Nephron progenitor cell (in vitro differentiated cells): Measurements from ENCODE around the gene ATP9A.
"Not testable (repeated sequence)": the region's sequence is repeated elsewhere in the genome, so short reads cannot be mapped to it uniquely, and the experiment has no call there.

Experiments used
- DNase-seq: peaks from one replicate; pipeline ENCODE4 v3.0.0; 2021
- H3K27ac Mint-ChIP-seq: 2 replicates; pipeline ENCODE4 v1.8.0; 2021; ENCODE audit warnings: mild to moderate bottlenecking, moderate library complexity, mixed read lengths
- H3K27me3 Mint-ChIP-seq: 2 replicates; pipeline ENCODE4 v1.8.0; 2021; ENCODE audit warnings: mild to moderate bottlenecking, low read depth, mixed read lengths; ENCODE audit not compliant: poor library complexity
- H3K36me3 Mint-ChIP-seq: 2 replicates; pipeline ENCODE4 v1.8.0; 2021; ENCODE audit warnings: low read depth, mixed read lengths
- H3K4me1 Mint-ChIP-seq: 2 replicates; pipeline ENCODE4 v1.8.0; 2021; ENCODE audit warnings: mixed read lengths
- H3K4me3 Mint-ChIP-seq: 2 replicates; pipeline ENCODE4 v1.8.0; 2021; ENCODE audit warnings: mild to moderate bottlenecking, moderate library complexity, mixed read lengths
- H3K9me3 Mint-ChIP-seq: 2 replicates; pipeline ENCODE4 v1.8.0; 2021; ENCODE audit warnings: mild to moderate bottlenecking, moderate library complexity, mixed read lengths
- TF ChIP-seq, protein P1 (sequence below): fragments of 200-600 bp; sonication (generic); IDR thresholded peaks from 2 replicates; pipeline ENCODE4 v1.5.0; 2021; ENCODE audit warnings: antibody characterized with exemption

Gene ATP9A

DNA sequence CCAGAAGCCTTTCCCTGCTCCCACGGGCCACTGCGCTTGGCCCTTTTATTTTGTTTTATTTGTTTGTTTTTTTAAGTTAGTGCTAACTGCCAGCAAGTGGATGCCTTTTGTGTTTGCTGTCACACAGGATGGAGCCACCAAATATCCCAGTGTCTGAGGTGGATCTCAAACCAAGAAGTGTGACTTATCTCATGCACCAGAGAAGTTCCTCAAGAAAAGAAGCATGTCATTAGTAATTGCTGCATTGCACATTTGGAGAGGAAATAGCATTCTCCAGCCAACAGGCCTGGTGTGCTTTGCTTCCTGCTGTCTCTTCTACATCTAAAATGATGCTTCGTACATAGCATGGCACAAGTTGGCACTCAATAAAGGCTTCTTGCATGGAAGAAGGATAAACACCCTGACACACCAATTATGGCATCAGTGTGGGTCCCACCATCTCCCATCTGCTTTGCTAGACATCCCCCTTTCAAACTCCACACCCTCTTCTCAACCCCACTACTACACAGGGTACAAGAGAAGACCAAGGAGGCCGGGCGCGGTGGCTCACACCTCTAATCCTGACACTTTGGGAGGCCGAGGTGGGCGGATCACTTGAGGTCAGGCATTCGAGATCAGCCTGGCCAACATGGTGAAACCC lies 1.9 kb upstream of the ATP9A start:
- Mint-ChIP-seq H3K36me3 (no peaks in the 10 kb centered on the region), H3K9me3 (no peaks in the 10 kb centered on the region), H3K27me3 (peaks cover 4% of the 10 kb centered on the region), H3K4me1 (peaks cover 17% of the 10 kb centered on the region), H3K27ac (peak overlapping the region; percentile 39), H3K4me3 (peak overlapping the region; percentile 91)
- no peak for DNase-seq
- TF ChIP-seq, protein P1, sequence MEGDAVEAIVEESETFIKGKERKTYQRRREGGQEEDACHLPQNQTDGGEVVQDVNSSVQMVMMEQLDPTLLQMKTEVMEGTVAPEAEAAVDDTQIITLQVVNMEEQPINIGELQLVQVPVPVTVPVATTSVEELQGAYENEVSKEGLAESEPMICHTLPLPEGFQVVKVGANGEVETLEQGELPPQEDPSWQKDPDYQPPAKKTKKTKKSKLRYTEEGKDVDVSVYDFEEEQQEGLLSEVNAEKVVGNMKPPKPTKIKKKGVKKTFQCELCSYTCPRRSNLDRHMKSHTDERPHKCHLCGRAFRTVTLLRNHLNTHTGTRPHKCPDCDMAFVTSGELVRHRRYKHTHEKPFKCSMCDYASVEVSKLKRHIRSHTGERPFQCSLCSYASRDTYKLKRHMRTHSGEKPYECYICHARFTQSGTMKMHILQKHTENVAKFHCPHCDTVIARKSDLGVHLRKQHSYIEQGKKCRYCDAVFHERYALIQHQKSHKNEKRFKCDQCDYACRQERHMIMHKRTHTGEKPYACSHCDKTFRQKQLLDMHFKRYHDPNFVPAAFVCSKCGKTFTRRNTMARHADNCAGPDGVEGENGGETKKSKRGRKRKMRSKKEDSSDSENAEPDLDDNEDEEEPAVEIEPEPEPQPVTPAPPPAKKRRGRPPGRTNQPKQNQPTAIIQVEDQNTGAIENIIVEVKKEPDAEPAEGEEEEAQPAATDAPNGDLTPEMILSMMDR, result no peak

DNA sequence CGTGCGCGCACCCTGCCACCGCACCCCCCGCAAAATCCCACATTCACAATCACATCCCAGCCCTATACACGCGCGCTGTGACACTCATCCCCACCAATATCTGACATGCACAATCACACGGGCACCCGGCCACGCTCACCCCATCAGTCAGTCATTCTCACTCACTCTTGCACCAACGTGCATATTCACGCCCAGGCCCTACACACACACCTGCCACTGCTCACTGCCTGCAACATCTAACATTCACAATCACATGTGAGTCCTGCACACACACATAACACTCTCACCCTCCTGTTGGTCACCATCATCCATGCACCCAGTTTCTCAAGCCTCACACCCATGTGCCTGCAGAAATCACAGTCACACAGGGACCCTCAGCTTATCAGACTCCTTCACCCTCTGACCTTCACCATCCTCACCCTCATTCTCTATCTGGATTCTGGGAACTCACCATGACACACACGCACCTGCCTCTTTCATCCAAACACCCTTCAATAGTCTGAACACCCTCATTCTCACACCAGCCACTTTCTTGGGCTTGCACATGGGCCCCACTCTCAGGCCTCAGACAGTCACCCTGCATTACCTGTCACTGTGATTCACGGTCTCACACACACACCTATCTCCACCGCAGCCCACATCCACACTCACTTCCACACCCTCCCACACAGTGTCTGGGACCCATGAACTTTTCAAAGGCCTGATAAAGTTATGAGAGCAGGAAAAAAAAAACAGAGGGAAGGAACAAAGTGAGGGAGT lies 748 bp upstream of the ATP9A start:
- TF ChIP-seq, protein P1, result no peak
- Mint-ChIP-seq H3K4me3 (peak overlapping the region; percentile 91), H3K36me3 (peaks cover 6% of the 10 kb centered on the region), H3K9me3 (no peaks in the 10 kb centered on the region), H3K4me1 (peaks cover 17% of the 10 kb centered on the region), H3K27ac (peak overlapping the region; percentile 32), H3K27me3 (peaks cover 4% of the 10 kb centered on the region)
- no peak for DNase-seq

DNA sequence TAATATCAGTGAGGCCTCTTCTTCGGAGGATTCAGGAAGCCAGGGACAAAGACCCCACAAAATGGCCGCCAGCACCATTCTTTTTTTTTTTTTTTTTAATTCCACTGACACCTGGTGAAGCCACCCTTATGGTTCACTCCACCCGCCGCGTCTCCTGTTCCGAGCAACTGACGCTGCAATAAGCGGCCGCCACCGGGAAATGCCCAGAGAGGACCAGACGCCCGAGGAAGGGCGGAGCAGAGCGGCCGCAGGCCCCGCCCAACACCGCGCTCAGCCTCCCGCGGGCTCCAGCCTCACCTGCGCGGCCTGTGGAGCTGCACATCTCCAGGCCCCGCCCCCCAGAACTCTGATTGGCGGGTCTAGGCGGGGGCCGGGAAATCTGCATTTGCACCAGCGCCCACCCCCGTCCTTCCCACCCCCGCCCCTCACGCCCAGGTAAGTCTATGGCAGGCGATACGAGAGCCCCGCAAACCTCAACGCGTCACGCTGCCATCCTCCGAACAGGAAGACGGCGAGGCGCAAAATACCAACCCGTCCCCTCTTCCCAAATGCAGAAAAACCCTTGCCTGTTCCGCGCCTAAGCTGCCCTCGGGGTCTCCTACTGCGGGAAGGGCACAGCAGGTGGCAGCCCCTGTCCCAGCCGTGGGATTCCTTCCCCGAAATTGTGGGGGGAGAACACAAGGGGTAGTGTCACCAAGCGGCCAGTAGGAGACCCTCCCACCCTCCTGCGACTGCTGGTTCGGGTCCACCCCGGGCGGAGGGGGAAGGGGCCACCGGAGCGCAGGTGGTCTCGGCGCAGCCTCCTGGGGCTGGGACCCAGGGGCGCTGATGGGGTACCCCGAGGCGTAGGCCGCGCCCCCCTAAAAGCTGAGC lies 960 bp downstream of the ATP9A start:
- peak; percentile 77 for DNase-seq
- peaks cover 17% of the 10 kb centered on the region for H3K4me1 Mint-ChIP-seq
- H3K27ac Mint-ChIP-seq, result no peak overlapping the region
- H3K4me3 Mint-ChIP-seq, result peak overlapping the region; percentile 86
- TF ChIP-seq, protein P1, result peak; percentile 44
- H3K9me3 Mint-ChIP-seq, result peaks cover 5% of the 10 kb centered on the region
- H3K27me3 Mint-ChIP-seq, result peaks cover 4% of the 10 kb centered on the region
- H3K36me3 Mint-ChIP-seq, result peaks cover 16% of the 10 kb centered on the region

DNA sequence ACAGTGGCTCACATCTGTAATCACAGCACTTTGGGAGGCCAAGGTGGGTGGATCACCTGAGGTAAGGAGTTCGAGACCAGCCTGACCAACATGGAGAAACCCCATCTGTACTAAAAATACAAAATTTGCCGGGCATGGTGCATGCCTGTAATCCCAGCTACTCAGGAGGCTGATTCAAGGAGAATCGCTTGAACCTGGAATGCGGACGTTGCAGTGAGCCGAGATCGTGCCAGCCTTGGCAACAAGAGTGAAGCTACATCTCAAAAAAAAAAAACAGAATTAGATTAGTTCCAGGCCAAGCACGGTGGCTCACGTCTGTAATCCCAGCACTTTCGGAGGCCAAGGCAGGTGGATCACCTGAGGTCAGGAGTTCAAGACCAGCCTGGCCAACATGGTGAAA lies 2.8 kb downstream of the ATP9A start:
- Mint-ChIP-seq H3K4me1 (peaks cover 17% of the 10 kb centered on the region), H3K4me3 (peak overlapping the region; percentile 47), H3K36me3 (peaks cover 33% of the 10 kb centered on the region), H3K9me3 (peaks cover 21% of the 10 kb centered on the region)
- not testable (repeated sequence) for H3K27ac Mint-ChIP-seq, DNase-seq, H3K27me3 Mint-ChIP-seq

DNA sequence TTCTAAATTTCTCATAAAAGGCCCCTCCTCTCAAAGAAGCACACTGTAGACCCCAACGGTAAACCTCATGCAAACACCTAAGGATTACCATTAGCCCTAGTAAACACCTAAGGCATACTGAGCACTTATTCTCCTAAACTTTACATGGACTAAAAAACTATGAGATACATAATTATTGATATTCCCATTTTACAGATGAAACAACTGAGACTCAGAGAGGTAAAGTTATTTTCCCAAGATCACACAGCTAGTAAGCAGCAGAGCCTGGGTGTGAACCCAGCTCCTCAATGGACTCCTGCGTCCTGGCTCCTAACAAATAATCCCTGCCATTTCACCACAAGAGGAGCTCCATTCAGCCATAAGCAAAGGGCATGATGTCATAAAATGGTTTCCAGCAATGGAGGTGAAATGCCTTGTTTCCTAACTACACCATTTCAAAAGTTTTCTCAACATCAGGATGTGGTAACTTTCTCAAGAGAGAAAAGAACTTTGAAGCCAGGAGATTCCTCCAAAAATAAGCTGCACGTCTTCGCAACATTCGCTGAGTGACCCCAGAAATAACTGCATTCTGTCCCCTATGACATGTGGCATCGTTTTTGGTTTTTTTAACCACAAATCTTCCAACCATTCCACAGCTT lies 4.1 kb downstream of the ATP9A start:
- TF ChIP-seq, protein P1, result no peak
- Mint-ChIP-seq H3K36me3 (peaks cover 43% of the 10 kb centered on the region), H3K4me3 (no peak overlapping the region), H3K27me3 (peaks cover 4% of the 10 kb centered on the region), H3K27ac (no peak overlapping the region), H3K4me1 (peaks cover 15% of the 10 kb centered on the region), H3K9me3 (peaks cover 21% of the 10 kb centered on the region)
- no peak for DNase-seq
